ELR (cell line): ENCODE results near the gene CNOT11.
A peak's percentile ranks its signal among the peaks of the same experiment; 100 is the strongest.

Experiments used
- DNase-seq: peaks from one replicate; pipeline ENCODE4 v3.0.0-alpha.2; 2015; ENCODE audit warnings: low read depth

CNOT11 gene

GRCh38 chr2:101278925-101279324, 26.2 kb downstream of the CNOT11 start:
- DNase-seq = no peak

GRCh38 chr2:101281482-101281881, 28.8 kb downstream of the CNOT11 start:
- no peak for DNase-seq

GRCh38 chr2:101282980-101283379, 30.3 kb downstream of the CNOT11 start:
- DNase-seq = no peak

GRCh38 chr2:101286684-101287083, 34.0 kb downstream of the CNOT11 start:
- no peak for DNase-seq

- DNase-seq = no peak
Measured at GRCh38 chr2:101287303-101287702, 34.6 kb downstream of the CNOT11 start.

GRCh38 chr2:101290711-101291110, 38.0 kb downstream of the CNOT11 start:
- DNase-seq = no peak

GRCh38 chr2:101291973-101292372, 39.3 kb downstream of the CNOT11 start:
- no peak for DNase-seq

- no peak for DNase-seq
Measured at GRCh38 chr2:101293544-101293943, 40.9 kb downstream of the CNOT11 start.

- DNase-seq = no peak
Measured at GRCh38 chr2:101294861-101295260, 42.2 kb downstream of the CNOT11 start.

GRCh38 chr2:101295895-101296294, 43.2 kb downstream of the CNOT11 start:
- peak; percentile 78 for DNase-seq

- peak; percentile 56 for DNase-seq
Measured at GRCh38 chr2:101296371-101296770, 43.7 kb downstream of the CNOT11 start.

GRCh38 chr2:101297383-101297782, 44.7 kb downstream of the CNOT11 start:
- no peak for DNase-seq

GRCh38 chr2:101299604-101300003, 46.9 kb downstream of the CNOT11 start:
- DNase-seq = no peak

GRCh38 chr2:101300164-101300563, 47.5 kb downstream of the CNOT11 start:
- DNase-seq = no peak

GRCh38 chr2:101300836-101301235, 48.1 kb downstream of the CNOT11 start:
- no peak for DNase-seq

GRCh38 chr2:101302016-101302415, 49.3 kb downstream of the CNOT11 start:
- no peak for DNase-seq

GRCh38 chr2:101303688-101304087, 51.0 kb downstream of the CNOT11 start:
- no peak for DNase-seq

GRCh38 chr2:101305035-101305434, 52.3 kb downstream of the CNOT11 start:
- peak; percentile 17 for DNase-seq

GRCh38 chr2:101305492-101306078, 52.9 kb downstream of the CNOT11 start:
- peak; percentile 80 for DNase-seq

- DNase-seq = no peak
Measured at GRCh38 chr2:101306410-101306809, 53.7 kb downstream of the CNOT11 start.

- peak; percentile 59 for DNase-seq
Measured at GRCh38 chr2:101307503-101307902, 54.8 kb downstream of the CNOT11 start.

GRCh38 chr2:101307950-101308431, 55.3 kb downstream of the CNOT11 start:
- DNase-seq = peak; percentile 47

- DNase-seq = peak; percentile 92
Measured at GRCh38 chr2:101308432-101309210, 55.9 kb downstream of the CNOT11 start, which contains the start of gene RNF149. Gene RNF149 (minus strand): TSS chr2:101308701. CDS start chr2:101308588, 113 bp downstream.
